Common myeloid progenitor, CD34-positive (primary cell): Measurements from ENCODE around the gene WDFY4.

ENCODE experiments used
- CTCF ChIA-PET: fragments of 350-600 bp; sonication (Branson Sonifier 250); formaldehyde crosslinking; loops from one replicate; lab custom pipeline; 2021; ENCODE audit warnings: antibody characterized with exemption; lab: Charles Lee
- POLR2A ChIA-PET: fragments of 350-600 bp; sonication (Branson Sonifier 250); formaldehyde crosslinking; loops from one replicate; lab custom pipeline; 2021; ENCODE audit warnings: antibody characterized with exemption; lab: Charles Lee
- DNase-seq, 3 donors: peaks; one replicate each; pipeline versions ENCODE4 v3.0.0 to v3.0.0-alpha.2; 2013
- H3K27ac ChIP-seq, 2 experiments: 1 replicate in 1 of 2; 2 replicates in 1 of 2; pipeline ENCODE4 v1.7.0; 2013; ENCODE audit warnings: inconsistent platforms in 2 of 2, low read length in 2 of 2, mild to moderate bottlenecking in 2 of 2, low read depth in 1 of 2, moderate library complexity in 1 of 2; ENCODE audit not compliant: severe bottlenecking in 2 of 2, insufficient read depth in 1 of 2, poor library complexity in 1 of 2
- H3K27me3 ChIP-seq, 5 experiments: replicated peaks in 2 of 5; 1 replicate in 3 of 5; 2 replicates in 2 of 5; pipeline versions ENCODE4 v1.6.1 to v1.7.0; 2013; ENCODE audit warnings: low read length in 4 of 5, mild to moderate bottlenecking in 2 of 5, moderate library complexity in 2 of 5, inconsistent platforms in 1 of 5; ENCODE audit not compliant: insufficient read depth in 5 of 5, control insufficient read depth in 4 of 5
- H3K36me3 ChIP-seq, 4 experiments: 1 replicate in 2 of 4; 2 replicates in 2 of 4; pipeline versions ENCODE4 v1.6.1 to v1.7.0; 2013; ENCODE audit warnings: low read length in 3 of 4, control low read depth in 1 of 4, mild to moderate bottlenecking in 1 of 4; ENCODE audit not compliant: control insufficient read depth in 4 of 4, insufficient read depth in 4 of 4
- H3K4me1 ChIP-seq, 4 experiments: 1 replicate in 3 of 4; 2 replicates in 1 of 4; pipeline versions ENCODE4 v1.6.1 to v1.7.1; 2013; ENCODE audit warnings: low read length in 3 of 4, mild to moderate bottlenecking in 3 of 4, control low read depth in 1 of 4, inconsistent platforms in 1 of 4, moderate library complexity in 1 of 4; ENCODE audit not compliant: control insufficient read depth in 4 of 4, insufficient read depth in 4 of 4; ENCODE audit errors: control extremely low read depth in 1 of 4
- H3K4me3 ChIP-seq, 7 experiments: 1 replicate in 4 of 7; 2 replicates in 3 of 7; pipeline versions ENCODE4 v1.5.1 to v1.7.0; 2013; ENCODE audit warnings: mild to moderate bottlenecking in 7 of 7, low read length in 6 of 7, moderate library complexity in 6 of 7, inconsistent platforms in 2 of 7, low read depth in 2 of 7, control low read depth in 1 of 7; ENCODE audit not compliant: insufficient read depth in 4 of 7, control insufficient read depth in 1 of 7; ENCODE audit errors: extremely low read depth in 1 of 7
- H3K9me3 ChIP-seq, 5 experiments: 1 replicate in 4 of 5; 2 replicates in 1 of 5; pipeline versions ENCODE4 v1.6.1 to v1.7.1; 2013; ENCODE audit warnings: low read length in 4 of 5, mild to moderate bottlenecking in 2 of 5, inconsistent platforms in 1 of 5, low read depth in 1 of 5, moderate library complexity in 1 of 5; ENCODE audit not compliant: control insufficient read depth in 4 of 5, insufficient read depth in 2 of 5; ENCODE audit errors: control extremely low read depth in 1 of 5
- WGBS: methylation state at CpG from one replicate; pipeline ENCODE4 v1.1.5; 2013; ENCODE audit not compliant: insufficient coverage; 5-methylcytosine and 5-hydroxymethylcytosine counted together

WDFY4 gene

GRCh38 chr10:48899781-48900180 lies 215.1 kb downstream of the WDFY4 start:
- ChIA-PET POLR2A (no interaction called here), CTCF (interaction anchor here (1.0 kb wide), 1 partner anchor 27 kb away, joined by 3 read pairs; no protein-coding TSS in a partner anchor)
- peaks cover 10 to 88% (median 46%) of the 10 kb centered on the region in 4 experiments for H3K36me3 ChIP-seq
- no peaks in the 10 kb centered on the region for H3K9me3 ChIP-seq
- DNase-seq, result no peak
- H3K27me3 ChIP-seq, result no peaks in the 10 kb centered on the region
- H3K4me1 ChIP-seq, result peaks cover 0 to 9% (median 0%) of the 10 kb centered on the region in 4 experiments
- 98% methylated on average over 7 of the region's 8 CpGs for WGBS
- no peak overlapping the region for H3K4me3 ChIP-seq
- H3K27ac ChIP-seq, result no peak overlapping the region

- 78% methylated on average over 2 of the region's 2 CpGs for WGBS
- Histone ChIP-seq H3K9me3 (no peaks in the 10 kb centered on the region), H3K27me3 (no peaks in the 10 kb centered on the region), H3K27ac (no peak overlapping the region), H3K4me1 (peaks cover 0 to 9% (median 0%) of the 10 kb centered on the region in 4 experiments), H3K36me3 (peaks cover 10 to 89% (median 46%) of the 10 kb centered on the region in 4 experiments), H3K4me3 (no peak overlapping the region)
- DNase-seq, result peak in 2 of 3 donors; percentile 2 to 6
- ChIA-PET POLR2A (no interaction called here), CTCF (no interaction called here)
Observed at GRCh38 chr10:48900371-48900801, 215.7 kb downstream of the WDFY4 start.

- 96% methylated on average over 2 of the region's 5 CpGs for WGBS
- POLR2A ChIA-PET, result no interaction called here
Observed at GRCh38 chr10:48901319-48901718, 216.6 kb downstream of the WDFY4 start.

GRCh38 chr10:48902096-48902495 lies 217.4 kb downstream of the WDFY4 start:
- 94% methylated on average over 6 of the region's 7 CpGs for WGBS
- POLR2A ChIA-PET, result no interaction called here
- CTCF ChIA-PET, result no interaction called here

More at GRCh38 chr10:48901319-48901718, 216.6 kb downstream of the WDFY4 start:
- no peak overlapping the region for H3K4me3 ChIP-seq
- no peaks in the 10 kb centered on the region for H3K9me3 ChIP-seq
- no peaks in the 10 kb centered on the region for H3K27me3 ChIP-seq
- H3K4me1 ChIP-seq, result peaks cover 0 to 9% (median 0%) of the 10 kb centered on the region in 4 experiments
- no peak for DNase-seq
- H3K27ac ChIP-seq, result no peak overlapping the region
- CTCF ChIA-PET, result no interaction called here
- peaks cover 10 to 90% (median 42%) of the 10 kb centered on the region in 4 experiments for H3K36me3 ChIP-seq

GRCh38 chr10:48903151-48903550 lies 218.5 kb downstream of the WDFY4 start:
- Histone ChIP-seq H3K9me3 (no peaks in the 10 kb centered on the region), H3K27ac (no peak overlapping the region), H3K4me3 (no peak overlapping the region), H3K36me3 (peaks cover 8 to 81% (median 31%) of the 10 kb centered on the region in 4 experiments), H3K4me1 (peaks cover 0 to 9% (median 0%) of the 10 kb centered on the region in 4 experiments), H3K27me3 (no peaks in the 10 kb centered on the region)
- ChIA-PET CTCF (no interaction called here), POLR2A (no interaction called here)
- WGBS, result 100% methylated on average over 2 of the region's 2 CpGs
- DNase-seq, result no peak

More at GRCh38 chr10:48902096-48902495, 217.4 kb downstream of the WDFY4 start:
- Histone ChIP-seq H3K4me1 (peaks cover 0 to 9% (median 0%) of the 10 kb centered on the region in 4 experiments), H3K36me3 (peaks cover 10 to 85% (median 38%) of the 10 kb centered on the region in 4 experiments), H3K9me3 (no peaks in the 10 kb centered on the region), H3K27ac (no peak overlapping the region), H3K27me3 (no peaks in the 10 kb centered on the region), H3K4me3 (no peak overlapping the region)
- no peak for DNase-seq

GRCh38 chr10:48904861-48905260 lies 220.2 kb downstream of the WDFY4 start:
- ChIA-PET CTCF (interaction anchor here (1.5 kb wide), 1 partner anchor 9 kb away, joined by 4 read pairs; no protein-coding TSS in a partner anchor), POLR2A (no interaction called here)

GRCh38 chr10:48905311-48905710 lies 220.6 kb downstream of the WDFY4 start:
- Histone ChIP-seq H3K9me3 (no peaks in the 10 kb centered on the region), H3K4me3 (no peak overlapping the region), H3K27me3 (no peaks in the 10 kb centered on the region), H3K36me3 (peaks cover 5 to 68% (median 21%) of the 10 kb centered on the region in 4 experiments), H3K27ac (no peak overlapping the region), H3K4me1 (peaks cover 0 to under 1% (median 0%) of the 10 kb centered on the region in 4 experiments)
- WGBS, result 100% methylated on average over 2 of the region's 2 CpGs
- DNase-seq, result no peak
- ChIA-PET CTCF (interaction anchor here (1.5 kb wide), 1 partner anchor 10 kb away, joined by 4 read pairs; no protein-coding TSS in a partner anchor), POLR2A (no interaction called here)

More at GRCh38 chr10:48904861-48905260, 220.2 kb downstream of the WDFY4 start:
- H3K27me3 ChIP-seq, result no peaks in the 10 kb centered on the region
- H3K4me3 ChIP-seq, result no peak overlapping the region
- no peak for DNase-seq
- WGBS, result 100% methylated on average over 2 of the region's 2 CpGs
- peaks cover 5 to 68% (median 23%) of the 10 kb centered on the region in 4 experiments for H3K36me3 ChIP-seq
- peaks cover 0 to 5% (median 0%) of the 10 kb centered on the region in 4 experiments for H3K4me1 ChIP-seq
- H3K27ac ChIP-seq, result no peak overlapping the region
- no peaks in the 10 kb centered on the region for H3K9me3 ChIP-seq
